Kidney (tissue), 14 donors: Measurements from ENCODE around the gene DCHS2. TPM values are rescaled to one million over a fixed set of nuclear protein-coding genes. Genes with fewer than 3 reads are reported as not detected.

Experiments used
- DNase-seq, 5 donors: peaks; one replicate each; pipeline ENCODE4 v3.0.0-alpha.2; 2013 to 2020
- FAIRE-seq: peaks from 2 replicates; lab custom pipeline; 2012; peaks lifted over from hg19 to GRCh38; lab: Jason Lieb, UNC
- H3K27ac ChIP-seq, 2 donors: one replicate each; pipeline ENCODE4 v1.7.0; 2013; ENCODE audit warnings: low read depth in 2 of 2, low read length in 2 of 2, inconsistent platforms in 1 of 2
- H3K27me3 ChIP-seq: one replicate; pipeline ENCODE4 v1.7.1; 2013; ENCODE audit warnings: low read length, inconsistent platforms; ENCODE audit not compliant: control insufficient read depth, insufficient read depth
- H3K36me3 ChIP-seq, 3 donors: one replicate each; pipeline versions ENCODE4 v1.7.0 to v1.7.1; 2013; ENCODE audit warnings: low read length in 3 of 3, control low read depth in 1 of 3, inconsistent platforms in 1 of 3; ENCODE audit not compliant: insufficient read depth in 3 of 3, control insufficient read depth in 2 of 3
- H3K4me1 ChIP-seq, 3 donors: one replicate each; pipeline versions ENCODE4 v1.7.0 to v1.7.1; 2013; ENCODE audit warnings: low read length in 3 of 3, inconsistent platforms in 1 of 3, low read depth in 1 of 3; ENCODE audit not compliant: control insufficient read depth in 2 of 3, insufficient read depth in 2 of 3
- H3K4me3 ChIP-seq, 3 donors: one replicate each; pipeline versions ENCODE4 v1.7.0 to v1.8.1; 2013; ENCODE audit warnings: low read length in 3 of 3, control low read depth in 1 of 3, inconsistent platforms in 1 of 3
- H3K9ac ChIP-seq, 3 donors: one replicate each; pipeline versions ENCODE4 v1.7.0 to v1.7.1; 2013; ENCODE audit warnings: low read length in 3 of 3, control low read depth in 1 of 3, inconsistent platforms in 1 of 3
- H3K9me3 ChIP-seq, 3 donors: one replicate each; pipeline versions ENCODE4 v1.7.0 to v1.7.1; 2013; ENCODE audit warnings: low read length in 3 of 3, control low read depth in 1 of 3, inconsistent platforms in 1 of 3; ENCODE audit not compliant: control insufficient read depth in 2 of 3, insufficient read depth in 1 of 3
- CTCF ChIP-seq: IDR thresholded peaks from 3 replicates; pipeline ENCODE4 v1.5.1; 2012; ENCODE audit warnings: mild to moderate bottlenecking, moderate library complexity, borderline replicate concordance; ENCODE audit not compliant: insufficient read depth; ENCODE audit errors: extremely low read depth
- intact Hi-C: fragments of 100-400 bp; cut with DNase I; formaldehyde crosslinking; loops from one replicate; pipeline ENCODE4 v1.11.1; 2022
- polyA plus RNA-seq: library from polyadenylated mRNA; stranded (reverse); fragments of 350-450 nt; fragmentation: Illumina TruSeq; extraction: RNeasy Lipid Tissue Mini Kit (QIAGEN cat#74804); gene quantifications from one replicate; pipeline ENCODE4 v1.2.3, GENCODE V29; 2014; ENCODE audit warnings: low read depth, low replicate concordance; ENCODE audit not compliant: insufficient read depth
- total RNA-seq: library from RNA; stranded (reverse); fragmentation: NEBNext Ultra II Directional; extraction: Animal tissue kit (Norgen Biotek cat#: 25700); gene quantifications from one replicate; pipeline ENCODE4 v1.2.1, GENCODE V29; 2021
- donor health status: control.
- donor health status: control.
- donor health status: control.
- donor health status: control.
- donor health status: control.
- donor health status: DM: yes; HTN: yes; CAD: no.
- donor health status: Normal renal cell carcinoma (clear cell type).

The DCHS2 gene
- total and polyA plus RNA-seq, 2 donors from 2014 or later = 0.47 TPM; not detected in 1

- Histone ChIP-seq H3K9ac (no peak overlapping the region), H3K4me1 (no peaks in the 10 kb centered on the region), H3K9me3 (no peaks in the 10 kb centered on the region), H3K36me3 (no peaks in the 10 kb centered on the region), H3K27ac (no peak overlapping the region), H3K4me3 (no peak overlapping the region), H3K27me3 (no peaks in the 10 kb centered on the region)
- intact Hi-C loops = no loop called here
- no peak for DNase-seq
- no peak for FAIRE-seq
- no peak for TF ChIP-seq CTCF
These were observed 183.4 kb downstream of the DCHS2 start for GRCh38 chr4:154308207-154308606.

- no peaks in the 10 kb centered on the region for H3K27me3 ChIP-seq
- H3K9me3 ChIP-seq = no peaks in the 10 kb centered on the region
- H3K4me3 ChIP-seq = no peak overlapping the region
- no peaks in the 10 kb centered on the region for H3K4me1 ChIP-seq
- no peaks in the 10 kb centered on the region for H3K36me3 ChIP-seq
- DNase-seq (no peak), FAIRE-seq (no peak)
- TF ChIP-seq CTCF = no peak
- intact Hi-C loops = no loop called here
- H3K9ac ChIP-seq = no peak overlapping the region
- H3K27ac ChIP-seq = no peak overlapping the region
These were observed 184.1 kb downstream of the DCHS2 start for GRCh38 chr4:154307451-154307850.

- no peak overlapping the region for H3K9ac ChIP-seq
- H3K27me3 ChIP-seq = no peaks in the 10 kb centered on the region
- FAIRE-seq (no peak), DNase-seq (no peak)
- H3K9me3 ChIP-seq = no peaks in the 10 kb centered on the region
- H3K4me3 ChIP-seq = no peak overlapping the region
- TF ChIP-seq CTCF = no peak
- H3K36me3 ChIP-seq = no peaks in the 10 kb centered on the region
- intact Hi-C loops = no loop called here
- H3K4me1 ChIP-seq = no peaks in the 10 kb centered on the region
- no peak overlapping the region for H3K27ac ChIP-seq
These were observed 186.0 kb downstream of the DCHS2 start for GRCh38 chr4:154305616-154306015.

- Histone ChIP-seq H3K27ac (no peak overlapping the region), H3K4me1 (no peaks in the 10 kb centered on the region), H3K36me3 (no peaks in the 10 kb centered on the region), H3K27me3 (no peaks in the 10 kb centered on the region), H3K4me3 (no peak overlapping the region), H3K9me3 (no peaks in the 10 kb centered on the region), H3K9ac (no peak overlapping the region)
- FAIRE-seq = no peak
- no peak for TF ChIP-seq CTCF
- no peak for DNase-seq
- intact Hi-C loops = no loop called here
These were observed 186.9 kb downstream of the DCHS2 start for GRCh38 chr4:154304679-154305078.
